Measurements from ENCODE around the gene OR8D1. TPM values are rescaled to one million over a fixed set of nuclear protein-coding genes. Genes with fewer than 3 reads are reported as not detected.

The OR8D1 gene
- not detected in 2 replicates for total RNA-seq (2021; fragmentation: NEBNext Ultra II Directional; extraction: Animal tissue kit (Norgen Biotek cat#: 25700))
- polyA plus RNA-seq (2011; rRNA removed), result not detected in 2 replicates
- not detected for polyA plus RNA-seq (2011; cell fraction: cytosol; rRNA removed)
- not detected for polyA plus RNA-seq (2011; cell fraction: nucleus; rRNA removed)
- not detected in 4 replicates for polyA plus RNA-seq (2012, experiment 1 of 2)
- polyA plus RNA-seq (2012, experiment 2 of 2), result not detected
- not detected for polyA plus RNA-seq (2013, experiment 1 of 2)
- polyA plus RNA-seq (2013, experiment 2 of 2), result not detected
- polyA minus RNA-seq (2011; rRNA and poly(A)+ RNA removed), result not detected in 2 replicates
- polyA minus RNA-seq (2011; cell fraction: cytosol; rRNA and poly(A)+ RNA removed), result not detected
- not detected for polyA minus RNA-seq (2011; cell fraction: nucleus; rRNA and poly(A)+ RNA removed)
- long read RNA-seq, experiment 1, result 0 reads
- long read RNA-seq, experiment 2, result 0 reads

DNA sequence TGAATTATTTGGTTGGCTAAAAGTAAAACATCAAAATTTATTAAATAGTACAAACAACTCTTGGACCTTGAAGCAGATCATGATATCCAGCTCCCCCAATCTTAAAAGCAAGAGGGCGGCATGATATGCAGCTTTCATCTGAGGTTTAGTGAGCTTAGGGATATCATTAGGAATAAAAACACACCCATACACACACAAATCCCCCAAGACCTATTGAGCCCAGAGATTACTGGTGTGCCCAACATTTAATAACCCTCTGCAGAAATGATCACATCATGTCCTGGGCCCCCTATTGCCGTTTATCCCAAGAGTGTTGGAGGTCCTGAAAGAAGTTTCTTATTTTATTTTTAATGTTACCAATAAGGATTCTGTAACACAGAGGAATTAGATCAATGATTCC is at the start of gene OR8D1:
Gene OR8D1, minus strand, starts transcription at position 101 of the 400 bp plus-strand sequence. CDS start 3,183 bp downstream, outside the sequence.
- Histone ChIP-seq H2BK120ac (replicated peaks; ENCODE audit: low read depth, low read length) (no peak within 1 kb of the TSS), H3K4me2 (ENCODE audit: insufficient read depth in 1 of 2, low read depth in 2 of 2, low read length in 2 of 2) (no peak within 1 kb of the TSS), H3K9ac (replicated peaks in 1 of 4; ENCODE audit: extremely low read depth in 1 of 4, low read depth in 3 of 4, low read length in 3 of 4) (no peak within 1 kb of the TSS), H3K18ac (ENCODE audit: extremely low read depth, low read length) (no peak within 1 kb of the TSS), H2AFZ (ENCODE audit: low read length) (no peak within 1 kb of the TSS), H2BK12ac (ENCODE audit: low read depth, low read length) (no peak within 1 kb of the TSS), H2BK5ac (ENCODE audit: low read depth, low read length) (no peak within 1 kb of the TSS), H4K20me1 (replicated peaks in 1 of 2; ENCODE audit: control insufficient read depth in 1 of 2, insufficient read depth in 2 of 2, low read length in 2 of 2) (no peaks in the 10 kb centered on the region), H2AK5ac (ENCODE audit: low read depth, low read length) (no peak within 1 kb of the TSS), H3K4me3 (ENCODE audit: extremely low read depth in 1 of 4, insufficient read depth in 2 of 4, low read depth in 3 of 4, low read length in 4 of 4) (no peak within 1 kb of the TSS), H3K56ac (replicated peaks; ENCODE audit: insufficient read length, low read depth, low read length) (no peak within 1 kb of the TSS), H3K79me1 (ENCODE audit: low read depth, low read length) (no peaks in the 10 kb centered on the region), H3K27me3 (replicated peaks in 1 of 4; ENCODE audit: control insufficient read depth in 3 of 4, extremely low read depth in 1 of 4, insufficient read depth in 3 of 4, low read length in 3 of 4) (no peaks in the 10 kb centered on the region), H2BK20ac (ENCODE audit: low read length) (no peak within 1 kb of the TSS), H4K5ac (ENCODE audit: insufficient read length, low read depth, low read length) (no peak within 1 kb of the TSS), H4K8ac (ENCODE audit: extremely low read depth, insufficient read depth, low read length) (no peak within 1 kb of the TSS), H3K14ac (ENCODE audit: insufficient read length) (no peak within 1 kb of the TSS), H2BK15ac (ENCODE audit: low read length) (no peak within 1 kb of the TSS), H3K23ac (ENCODE audit: insufficient read length) (no peak within 1 kb of the TSS), H3K4me1 (replicated peaks in 1 of 4; ENCODE audit: control insufficient read depth in 3 of 4, insufficient read depth in 4 of 4, low read length in 3 of 4) (no peaks in the 10 kb centered on the region), H3K79me2 (ENCODE audit: control insufficient read depth in 1 of 2, insufficient read depth in 2 of 2, low read length in 2 of 2) (no peaks in the 10 kb centered on the region), H3K27ac (ENCODE audit: low read depth, low read length) (no peak within 1 kb of the TSS), H3K23me2 (ENCODE audit: low read depth, low read length) (no peaks in the 10 kb centered on the region; the same call in 1 of the 2 replicates), H4K91ac (replicated peaks; ENCODE audit: insufficient read length, low read length) (no peak within 1 kb of the TSS), H3K4ac (replicated peaks; ENCODE audit: insufficient read length, low read depth, low read length) (no peak within 1 kb of the TSS), H3K36me3 (ENCODE audit: control insufficient read depth in 2 of 4, insufficient read depth in 4 of 4, low read length in 3 of 4) (no peaks in the 10 kb centered on the region), H3K9me3 (ENCODE audit: insufficient read depth in 2 of 2, low read depth in 1 of 2, low read length in 1 of 2) (no peaks in the 10 kb centered on the region)
- no peak for DNase-seq (ENCODE audit: low read depth in 1 of 2, low spot score in 2 of 2)
- ChIA-PET POLR2A (ENCODE audit: partially characterized antibody) (no interaction called here), CTCF (ENCODE audit: partially characterized antibody) (no interaction called here)
- TF ChIP-seq POU5F1 (IDR thresholded peaks at IDR 0.05; ENCODE audit: low read depth, low read length), result no peak
- TF ChIP-seq HDAC2 (IDR thresholded peaks at IDR 0.05; ENCODE audit: borderline replicate concordance in 1 of 2, low read depth in 2 of 2, low read length in 2 of 2), result no peak
- TF ChIP-seq JUN (IDR thresholded peaks at IDR 0.05; ENCODE audit: low read depth, low read length), result no peak
- no peak for TF ChIP-seq RNF2 (IDR thresholded peaks at IDR 0.05; ENCODE audit: borderline replicate concordance, low read depth, low read length, missing control alignments, poor library complexity, severe bottlenecking)
- TF ChIP-seq CREB1 (IDR thresholded peaks at IDR 0.05), result no peak
- no peak for TF ChIP-seq NRF1 (IDR thresholded peaks at IDR 0.05; ENCODE audit: low read depth, low read length)
- no peak for TF ChIP-seq RXRA (IDR thresholded peaks at IDR 0.05; ENCODE audit: insufficient read depth, low read depth, low read length)
- no peak for FAIRE-seq
- WGBS, 2 experiments (ENCODE audit: extremely low coverage in 1 of 2, insufficient coverage in 1 of 2, insufficient read length in 1 of 2, insufficient replicate concordance in 2 of 2, low coverage in 1 of 2, low lambda C conversion rate in 2 of 2, missing lambda C conversion rate in 1 of 2), result 86% methylated on average over 2 of the region's 2 CpGs; no CpG with 5 or more reads in 1 of the 2 experiments
